DND-41 (cell line): ENCODE measurements around the gene PRELID1.

Experiments
- ATAC-seq: fragments of 200-7000 bp; cut with Tn5 transposase; 3 replicates; pipeline ENCODE4 v1.9.1; 2021; ENCODE audit warnings: low read depth; ENCODE audit not compliant: insufficient read depth
- DNase-seq: peaks from one replicate; pipeline ENCODE4 v3.0.0-alpha.2; 2020
- H2AFZ ChIP-seq: 2 replicates; pipeline ENCODE4 v1.6.0; 2012; ENCODE audit warnings: low read depth, low read length
- H3K27ac ChIP-seq: 2 replicates; pipeline ENCODE4 v1.5.1; 2012; ENCODE audit warnings: low read length, inconsistent platforms
- H3K27me3 ChIP-seq: fragments of 200-600 bp; sonication (generic); 2 replicates; pipeline ENCODE4 v1.6.0; 2012; ENCODE audit warnings: low read length, mild to moderate bottlenecking, inconsistent platforms; ENCODE audit not compliant: insufficient read depth, poor library complexity
- H3K36me3 ChIP-seq: 2 replicates; pipeline ENCODE4 v1.5.1; 2012; ENCODE audit warnings: low read length, inconsistent platforms; ENCODE audit not compliant: insufficient read depth
- H3K4me1 ChIP-seq: 2 replicates; pipeline ENCODE4 v1.5.1; 2012; ENCODE audit warnings: mild to moderate bottlenecking, low read length; ENCODE audit not compliant: insufficient read depth
- H3K4me2 ChIP-seq: 2 replicates; pipeline ENCODE4 v1.6.0; 2012; ENCODE audit warnings: mild to moderate bottlenecking, moderate library complexity, low read length, inconsistent platforms; ENCODE audit not compliant: insufficient read depth
- H3K4me3 ChIP-seq, 2 experiments: fragments of 200-600 bp in 1 of 2; shearing (Covaris generic) in 1 of 2; 2 replicates each; pipeline ENCODE4 v1.5.1; 2012 to 2016; ENCODE audit warnings: inconsistent platforms in 2 of 2, low read length in 2 of 2, mild to moderate bottlenecking in 2 of 2, low read depth in 1 of 2, moderate library complexity in 1 of 2
- H3K79me2 ChIP-seq: 2 replicates; pipeline ENCODE4 v1.6.0; 2012; ENCODE audit warnings: low read length, inconsistent platforms; ENCODE audit not compliant: insufficient read depth
- H3K9ac ChIP-seq: 2 replicates; pipeline ENCODE4 v1.6.0; 2012; ENCODE audit warnings: low read depth, mild to moderate bottlenecking, inconsistent platforms, low read length, moderate library complexity
- H3K9me3 ChIP-seq: 2 replicates; pipeline ENCODE4 v1.5.1; 2012; ENCODE audit warnings: low read length, moderate library complexity, mild to moderate bottlenecking, inconsistent platforms; ENCODE audit not compliant: insufficient read depth, severe bottlenecking
- H4K20me1 ChIP-seq: 2 replicates; pipeline ENCODE4 v1.6.0; 2012; ENCODE audit warnings: low read length; ENCODE audit not compliant: insufficient read depth
- EZH2 ChIP-seq: IDR thresholded peaks from 3 replicates; pipeline ENCODE4 v1.6.1; 2012; ENCODE audit warnings: borderline replicate concordance, low read depth, mild to moderate bottlenecking, moderate library complexity, low read length, inconsistent platforms; ENCODE audit not compliant: severe bottlenecking
- TF ChIP-seq, protein P1 (sequence below): IDR thresholded peaks from 2 replicates; pipeline ENCODE4 v1.5.1; 2012; ENCODE audit warnings: borderline replicate concordance, low read length, moderate library complexity, mild to moderate bottlenecking; ENCODE audit not compliant: poor library complexity, severe bottlenecking; ENCODE audit errors: extremely low read depth

PRELID1 gene

DNA sequence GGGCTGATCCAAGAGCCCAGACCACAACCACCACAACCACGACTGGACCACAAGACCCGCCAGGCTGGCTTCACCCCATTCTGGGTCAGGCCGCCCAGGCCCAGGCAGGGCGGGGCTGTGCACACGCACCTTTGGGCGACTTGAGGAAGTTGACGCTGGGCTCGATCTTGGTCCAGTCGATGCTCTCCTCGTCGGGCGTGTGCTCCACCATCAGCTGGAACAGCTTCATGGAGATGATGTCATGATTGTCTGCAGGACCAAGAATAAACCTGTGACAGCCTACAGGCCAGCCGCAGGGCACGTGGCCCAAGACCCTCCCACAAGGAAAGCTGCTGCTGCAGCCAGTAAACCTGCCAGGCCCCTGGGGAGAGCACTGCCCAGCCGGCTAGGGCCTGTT lies 30.6 kb downstream of the PRELID1 start:
- DNase-seq: no peak
- peaks cover 91% of the 10 kb centered on the region for H3K36me3 ChIP-seq

GRCh38 chr5:177334781-177335700 lies 31.4 kb downstream of the PRELID1 start:
- no peak for ATAC-seq
- TF ChIP-seq EZH2: no peak
- TF ChIP-seq, protein P1, sequence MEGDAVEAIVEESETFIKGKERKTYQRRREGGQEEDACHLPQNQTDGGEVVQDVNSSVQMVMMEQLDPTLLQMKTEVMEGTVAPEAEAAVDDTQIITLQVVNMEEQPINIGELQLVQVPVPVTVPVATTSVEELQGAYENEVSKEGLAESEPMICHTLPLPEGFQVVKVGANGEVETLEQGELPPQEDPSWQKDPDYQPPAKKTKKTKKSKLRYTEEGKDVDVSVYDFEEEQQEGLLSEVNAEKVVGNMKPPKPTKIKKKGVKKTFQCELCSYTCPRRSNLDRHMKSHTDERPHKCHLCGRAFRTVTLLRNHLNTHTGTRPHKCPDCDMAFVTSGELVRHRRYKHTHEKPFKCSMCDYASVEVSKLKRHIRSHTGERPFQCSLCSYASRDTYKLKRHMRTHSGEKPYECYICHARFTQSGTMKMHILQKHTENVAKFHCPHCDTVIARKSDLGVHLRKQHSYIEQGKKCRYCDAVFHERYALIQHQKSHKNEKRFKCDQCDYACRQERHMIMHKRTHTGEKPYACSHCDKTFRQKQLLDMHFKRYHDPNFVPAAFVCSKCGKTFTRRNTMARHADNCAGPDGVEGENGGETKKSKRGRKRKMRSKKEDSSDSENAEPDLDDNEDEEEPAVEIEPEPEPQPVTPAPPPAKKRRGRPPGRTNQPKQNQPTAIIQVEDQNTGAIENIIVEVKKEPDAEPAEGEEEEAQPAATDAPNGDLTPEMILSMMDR: no peak
- no peak overlapping the region for H3K4me2 ChIP-seq

More for the DNA sequence above, 30.6 kb downstream of the PRELID1 start:
- peaks cover 6% of the 10 kb centered on the region for H3K79me2 ChIP-seq
- no peaks in the 10 kb centered on the region for H3K9me3 ChIP-seq
- no peaks in the 10 kb centered on the region for H3K27me3 ChIP-seq
- no peak overlapping the region for H3K27ac ChIP-seq
- ATAC-seq: no peak
- no peak overlapping the region for H3K9ac ChIP-seq
- H3K4me1 ChIP-seq: no peaks in the 10 kb centered on the region
- H3K4me2 ChIP-seq: no peak overlapping the region
- H3K4me3 ChIP-seq: no peak overlapping the region
- no peak overlapping the region for H2AFZ ChIP-seq
- no peak for TF ChIP-seq EZH2
- TF ChIP-seq, protein P1: no peak
- H4K20me1 ChIP-seq: peaks cover 38% of the 10 kb centered on the region; the same call in 1 of the 2 replicates

DNA sequence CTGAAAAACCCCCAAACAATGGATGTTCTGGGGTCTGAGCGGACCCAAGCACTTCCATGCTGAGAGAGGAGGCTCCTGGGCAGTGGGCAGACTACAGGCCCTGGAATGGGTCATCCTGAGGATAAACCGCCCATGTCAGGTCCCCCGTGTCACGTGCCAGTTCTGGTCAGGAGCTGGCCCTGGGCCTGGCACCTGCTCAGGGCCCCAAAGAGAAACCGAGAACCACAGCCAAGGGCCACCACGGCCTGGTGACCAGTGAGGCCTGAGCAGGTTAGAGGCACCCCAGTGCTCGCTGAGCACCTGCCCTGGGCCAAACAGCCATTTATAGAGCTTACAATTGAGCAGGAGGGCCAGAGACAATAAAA lies 32.1 kb downstream of the PRELID1 start:
- H3K9me3 ChIP-seq: no peaks in the 10 kb centered on the region
- H3K27me3 ChIP-seq: no peaks in the 10 kb centered on the region
- no peak overlapping the region for H3K4me3 ChIP-seq
- no peak overlapping the region for H2AFZ ChIP-seq
- peaks cover 42% of the 10 kb centered on the region; the same call in 1 of the 2 replicates for H4K20me1 ChIP-seq
- H3K4me2 ChIP-seq: no peak overlapping the region
- H3K4me1 ChIP-seq: no peaks in the 10 kb centered on the region
- DNase-seq (no peak), ATAC-seq (no peak)
- peaks cover 93% of the 10 kb centered on the region for H3K36me3 ChIP-seq
- H3K79me2 ChIP-seq: peaks cover 18% of the 10 kb centered on the region
- no peak for TF ChIP-seq EZH2
- TF ChIP-seq, protein P1: no peak
- no peak overlapping the region for H3K27ac ChIP-seq
- no peak overlapping the region for H3K9ac ChIP-seq

More at GRCh38 chr5:177334781-177335700, 31.4 kb downstream of the PRELID1 start:
- Histone ChIP-seq H3K9me3 (no peaks in the 10 kb centered on the region), H3K4me1 (no peaks in the 10 kb centered on the region), H3K36me3 (peaks cover 92% of the 10 kb centered on the region), H2AFZ (no peak overlapping the region), H4K20me1 (peaks cover 42% of the 10 kb centered on the region; the same call in 1 of the 2 replicates), H3K27me3 (no peaks in the 10 kb centered on the region), H3K4me3 (no peak overlapping the region), H3K27ac (no peak overlapping the region), H3K9ac (no peak overlapping the region), H3K79me2 (peaks cover 14% of the 10 kb centered on the region)
- DNase-seq: no peak
